Measurements from ENCODE around the gene DPH2. TPM values are rescaled to one million over a fixed set of nuclear protein-coding genes. Genes with fewer than 3 reads are reported as not detected.

The DPH2 gene
- total RNA-seq, 1 donor from 2014 or later, result 9.5 TPM

GRCh38 chr1:43952731-43953346 is 17.0 kb upstream of the DPH2 start:
- Histone ChIP-seq H3K4me2 (peak overlapping the region; percentile 67), H3K27me3 (no peaks in the 10 kb centered on the region), H3K27ac (no peak overlapping the region), H3K4me1 (peaks cover 13% of the 10 kb centered on the region), H3K9me3 (ENCODE audit: low read depth) (no peaks in the 10 kb centered on the region), H3K36me3 (no peaks in the 10 kb centered on the region), H3K4me3 (no peak overlapping the region), H4K20me1 (ENCODE audit: low read depth) (peaks cover 23% of the 10 kb centered on the region), H3K79me2 (ENCODE audit: low read depth) (peaks cover 8% of the 10 kb centered on the region), H3K9ac (no peak overlapping the region), H3F3A (ENCODE audit: low read depth) (peaks cover 17% of the 10 kb centered on the region), H2AFZ (replicated peaks) (no peak overlapping the region)
- peak; percentile 89 for DNase-seq (ENCODE audit: low spot score)
- H3K27ac Mint-ChIP-seq, result no peak overlapping the region
- H3K4me3 Mint-ChIP-seq, result no peak overlapping the region
- no peaks in the 10 kb centered on the region for H3K9me3 Mint-ChIP-seq
- peaks cover 19% of the 10 kb centered on the region for H3K4me1 Mint-ChIP-seq
- peaks cover 11% of the 10 kb centered on the region for H3K36me3 Mint-ChIP-seq
- H3K27me3 Mint-ChIP-seq (ENCODE audit: insufficient read depth, low read depth), result no peaks in the 10 kb centered on the region
- TF ChIP-seq EZH2 (IDR thresholded peaks at IDR 0.05) (no peak), EZH2phosphoT487 (IDR thresholded peaks at IDR 0.05) (no peak), CTCF (IDR thresholded peaks at IDR 0.05) (no peak)

- no peak for TF ChIP-seq EZH2 (IDR thresholded peaks at IDR 0.05)
- TF ChIP-seq EZH2phosphoT487 (IDR thresholded peaks at IDR 0.05), result no peak
- TF ChIP-seq CTCF (IDR thresholded peaks at IDR 0.05), result no peak
- no peak overlapping the region for H2AFZ ChIP-seq (replicated peaks)
- H3K9ac ChIP-seq, result no peak overlapping the region
- H3K4me3 ChIP-seq, result no peak overlapping the region
- no peak overlapping the region for H3K27ac ChIP-seq
- Mint-ChIP-seq H3K4me3 (no peak overlapping the region), H3K27me3 (ENCODE audit: insufficient read depth, low read depth) (no peaks in the 10 kb centered on the region), H3K9me3 (no peaks in the 10 kb centered on the region), H3K27ac (no peak overlapping the region), H3K4me1 (peaks cover 15% of the 10 kb centered on the region), H3K36me3 (peaks cover 11% of the 10 kb centered on the region)
- H3K79me2 ChIP-seq (ENCODE audit: low read depth), result peaks cover 7% of the 10 kb centered on the region
- no peaks in the 10 kb centered on the region for H3K27me3 ChIP-seq
- H3F3A ChIP-seq (ENCODE audit: low read depth), result peaks cover 17% of the 10 kb centered on the region
- no peaks in the 10 kb centered on the region for H3K36me3 ChIP-seq
- peaks cover 23% of the 10 kb centered on the region for H4K20me1 ChIP-seq (ENCODE audit: low read depth)
- H3K4me1 ChIP-seq, result peaks cover 11% of the 10 kb centered on the region
- DNase-seq (ENCODE audit: low spot score), result no peak
- H3K9me3 ChIP-seq (ENCODE audit: low read depth), result no peaks in the 10 kb centered on the region
- H3K4me2 ChIP-seq, result peak overlapping the region; percentile 67
Observed at GRCh38 chr1:43953361-43953760, 16.4 kb upstream of the DPH2 start.

GRCh38 chr1:43954036-43954435 is 15.8 kb upstream of the DPH2 start:
- Histone ChIP-seq H3K79me2 (ENCODE audit: low read depth) (peaks cover 7% of the 10 kb centered on the region), H3F3A (ENCODE audit: low read depth) (peaks cover 17% of the 10 kb centered on the region), H3K9ac (no peak overlapping the region), H3K4me3 (no peak overlapping the region), H4K20me1 (ENCODE audit: low read depth) (peaks cover 23% of the 10 kb centered on the region), H3K4me2 (no peak overlapping the region), H3K27me3 (no peaks in the 10 kb centered on the region), H3K9me3 (ENCODE audit: low read depth) (no peaks in the 10 kb centered on the region), H3K4me1 (peaks cover 11% of the 10 kb centered on the region), H3K27ac (no peak overlapping the region), H2AFZ (replicated peaks) (no peak overlapping the region), H3K36me3 (no peaks in the 10 kb centered on the region)
- Mint-ChIP-seq H3K4me3 (no peak overlapping the region), H3K9me3 (no peaks in the 10 kb centered on the region), H3K27me3 (ENCODE audit: insufficient read depth, low read depth) (no peaks in the 10 kb centered on the region), H3K27ac (no peak overlapping the region), H3K4me1 (peaks cover 12% of the 10 kb centered on the region), H3K36me3 (peaks cover 13% of the 10 kb centered on the region)
- no peak for DNase-seq (ENCODE audit: low spot score)
- TF ChIP-seq CTCF (IDR thresholded peaks at IDR 0.05) (no peak), EZH2 (IDR thresholded peaks at IDR 0.05) (no peak)

Measured in neural progenitor cell (in vitro differentiated cells).